K562 (cell line): ENCODE results near the gene BGLAP. TPM values are rescaled to one million over a fixed set of nuclear protein-coding genes. Genes with fewer than 3 reads are reported as not detected.

ENCODE experiments used
- ATAC-seq: fragments of 200-7000 bp; cut with Tn5 transposase; 3 replicates; pipeline ENCODE4 v1.9.1; 2020; ENCODE audit warnings: moderate library complexity
- BruUV-seq: library from RNA; stranded (reverse); fragments of 400-500 nt; replicated peaks from 2 replicates; lab custom pipeline; 2021; lab: Mats Ljungman, UMichigan
- CTCF ChIA-PET: fragments of 300-600 bp; formaldehyde crosslinking; extraction: SDS; loops from one replicate; lab custom pipeline; 2021; ENCODE audit warnings: low intra/inter-chr PET ratio; lab: Yijun Ruan, JAX
- POLR2A ChIA-PET: fragments of 300-600, 350-650 bp; sonication (Branson Sonifier 250); formaldehyde crosslinking; extraction: SDS; loops from one replicate; lab custom pipeline; 2021; ENCODE audit warnings: antibody characterized with exemption, inconsistent platforms; lab: Yijun Ruan, JAX
- DNase-seq, 4 experiments: peaks; one replicate each; pipeline versions ENCODE4 v3.0.0 to v3.0.0-alpha.2; 2011 to 2018; ENCODE audit warnings: low spot score in 3 of 4, mixed read lengths in 3 of 4; ENCODE audit errors: extremely low read depth in 1 of 4
- FAIRE-seq: peaks from 2 replicates; lab custom pipeline; 2011; peaks lifted over from hg19 to GRCh38; lab: Jason Lieb, UNC
- H2AFZ ChIP-seq: 2 replicates; pipeline ENCODE4 v1.6.0; 2011; ENCODE audit warnings: low read depth, low read length, control low read depth, inconsistent platforms
- H3K27ac ChIP-seq: fragments of 200-600 bp; 3 replicates; pipeline ENCODE4 v1.8.0; 2011; ENCODE audit warnings: low read depth, mild to moderate bottlenecking, control low read depth, inconsistent platforms, low read length, moderate library complexity, mixed read lengths; ENCODE audit errors: extremely low read depth
- H3K27me3 ChIP-seq, 2 experiments: fragments of 300-600 bp in 1 of 2; 2 replicates in 1 of 2; 3 replicates in 1 of 2; pipeline versions ENCODE4 v1.6.0 to v1.8.0; 2011; ENCODE audit warnings: inconsistent platforms in 2 of 2, low read length in 2 of 2, mild to moderate bottlenecking in 1 of 2, mixed read lengths in 1 of 2, moderate library complexity in 1 of 2; ENCODE audit not compliant: control insufficient read depth in 2 of 2, insufficient read depth in 2 of 2
- H3K36me3 ChIP-seq: fragments of 300-600 bp; 3 replicates; pipeline ENCODE4 v1.8.0; 2011; ENCODE audit warnings: mild to moderate bottlenecking, low read length, inconsistent platforms; ENCODE audit not compliant: control insufficient read depth, insufficient read depth
- H3K4me1 ChIP-seq, 2 experiments: fragments of 200-600 bp in 1 of 2; replicated peaks in 1 of 2; 2 replicates in 1 of 2; 3 replicates in 1 of 2; pipeline versions ENCODE4 v1.5.1 to v1.8.0; 2011; ENCODE audit warnings: inconsistent platforms in 2 of 2, low read length in 2 of 2, mild to moderate bottlenecking in 1 of 2, mixed read lengths in 1 of 2, moderate library complexity in 1 of 2; ENCODE audit not compliant: control insufficient read depth in 2 of 2, insufficient read depth in 2 of 2
- H3K4me2 ChIP-seq: 2 replicates; pipeline ENCODE4 v1.6.1; 2011; ENCODE audit warnings: low read length, control low read depth, inconsistent platforms, mixed read lengths; ENCODE audit not compliant: insufficient read depth
- H3K4me3 ChIP-seq: fragments of 200-600 bp; sonication (generic), shearing (Covaris generic); 2 replicates; pipeline ENCODE4 v1.5.1; 2016; ENCODE audit warnings: control low read depth, inconsistent platforms
- H3K79me2 ChIP-seq: fragments of 200-600 bp; 3 replicates; pipeline ENCODE4 v1.8.0; 2011; ENCODE audit warnings: low read length, inconsistent platforms; ENCODE audit not compliant: control insufficient read depth, insufficient read depth
- H3K9ac ChIP-seq, 2 experiments: 2 replicates each; pipeline versions ENCODE4 v1.6.0 to v1.6.1; 2011; ENCODE audit warnings: low read depth in 2 of 2, low read length in 2 of 2, control low read depth in 1 of 2, inconsistent platforms in 1 of 2, mild to moderate bottlenecking in 1 of 2, mixed read lengths in 1 of 2; ENCODE audit not compliant: insufficient read depth in 1 of 2
- H3K9me1 ChIP-seq: one replicate; pipeline ENCODE4 v1.6.0; 2011; ENCODE audit warnings: inconsistent platforms, mild to moderate bottlenecking, low read length, moderate library complexity; ENCODE audit not compliant: control insufficient read depth, insufficient read depth
- H3K9me3 ChIP-seq: replicated peaks from 2 replicates; pipeline ENCODE4 v1.5.1; 2011; ENCODE audit warnings: low read depth, low read length, inconsistent platforms; ENCODE audit not compliant: control insufficient read depth, insufficient read depth
- H4K20me1 ChIP-seq: replicated peaks from 2 replicates; pipeline ENCODE4 v1.6.1; 2011; ENCODE audit warnings: low read length, inconsistent platforms, mixed read lengths; ENCODE audit not compliant: control insufficient read depth, insufficient read depth
- STAT5A ChIP-seq: IDR thresholded peaks from 2 replicates; pipeline ENCODE4 v1.6.1; 2012; ENCODE audit warnings: low read length, inconsistent platforms, borderline replicate concordance
- ZC3H11A ChIP-seq: IDR thresholded peaks from 2 replicates; pipeline ENCODE4 v1.6.1; 2012; ENCODE audit warnings: low read depth, low read length, improper control_type of control experiment
- ZFP1 ChIP-seq: fragments of 450-650 bp; formaldehyde crosslinking; IDR thresholded peaks from 2 replicates; pipeline ENCODE4 v1.4.0; 2020; ENCODE audit warnings: mild to moderate bottlenecking, mixed read lengths
- WGBS: fragments of 100-300 bp; shearing (Covaris generic); methylation state at CpG from one replicate; pipeline ENCODE4 v1.1.6; 2016; ENCODE audit warnings: low coverage, mixed read lengths; ENCODE audit not compliant: insufficient coverage; ENCODE audit errors: missing lambda C conversion rate; 5-methylcytosine and 5-hydroxymethylcytosine counted together
- in situ Hi-C: fragments of 300-500 bp; cut with MboI; formaldehyde crosslinking; loops from 4 replicates; pipeline ENCODE4 v1.15.0; 2018; ENCODE audit warnings: inconsistent platforms, mixed read lengths
- intact Hi-C: fragments of 100-400 bp; cut with micrococcal nuclease; formaldehyde crosslinking; loops from 2 replicates; pipeline ENCODE4 v1.14.2; 2022
- polyA plus RNA-seq, 8 experiments: library from polyadenylated mRNA; depleted of rRNA in 4 of 8; stranded (reverse) in 5 of 8; unstranded in 3 of 8; fragments of >200 nt; fragmentation: Nextera tagmentation in 2 of 8; fragmentation: Illumina TruSeq in 1 of 8; extraction: Ambion mirVana in 2 of 8; extraction: Trizol in 1 of 8; gene quantifications; 2 replicates each; pipeline versions ENCODE4 v1.2.1 to v1.2.3, GENCODE V29; 2011 to 2014; ENCODE audit warnings: inconsistent platforms in 1 of 8, missing spikeins in 1 of 8
- total RNA-seq, 7 experiments: library from RNA; depleted of rRNA in 6 of 7; stranded (reverse); fragments of >200 nt in 6 of 7; fragmentation: Illumina TruSeq in 2 of 7; extraction: Trizol in 2 of 7; gene quantifications; 2 replicates each; pipeline versions ENCODE4 v1.2.1 to v1.2.3, GENCODE V29; 2011 to 2021; ENCODE audit warnings: low replicate concordance in 1 of 7
- TF ChIP-seq, protein P1 (sequence below), 2 experiments: fragments of 450-650 bp in 1 of 2; sonication (generic) in 1 of 2; formaldehyde crosslinking in 1 of 2; IDR thresholded peaks; 2 replicates each; pipeline versions ENCODE4 v1.7.1 to v1.9.0; 2016 to 2022; ENCODE audit warnings: inconsistent platforms in 1 of 2, mild to moderate bottlenecking in 1 of 2, missing genetic modification reagents in 1 of 2

Gene BGLAP
- total and polyA plus RNA-seq, 9 of the 15 experiments (the other 6 are each of a cell fraction or from before 2014, with no cell fraction given): 0.15 to 1.4 (median 0.28) TPM; not detected in 3

DNA sequence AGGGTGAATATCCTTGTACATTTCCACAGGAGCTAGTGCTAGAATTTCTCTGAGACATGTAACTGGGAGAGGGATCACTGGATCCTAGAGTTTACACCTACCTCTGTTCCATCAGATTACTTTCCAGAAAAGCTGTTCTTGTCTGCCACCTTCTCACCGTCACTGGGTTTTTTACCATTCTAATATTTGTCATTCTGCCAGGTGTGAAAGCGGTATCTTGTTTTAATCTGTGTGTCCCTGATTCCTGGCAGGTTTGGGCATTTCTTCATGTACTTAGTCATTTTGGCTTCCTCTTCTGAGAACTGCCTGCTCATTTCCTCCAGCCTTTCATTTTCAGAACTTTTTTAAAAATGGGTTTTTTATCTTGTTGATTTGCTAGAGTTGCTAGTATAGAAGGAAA is 24.1 kb upstream of the BGLAP start:
- Histone ChIP-seq H3K4me2 (no peak overlapping the region), H4K20me1 (no peaks in the 10 kb centered on the region), H3K4me3 (no peak overlapping the region), H2AFZ (no peak overlapping the region), H3K36me3 (peaks cover 40% of the 10 kb centered on the region; the same call in 2 of the 3 replicates), H3K27ac (no peak overlapping the region), H3K9me3 (no peaks in the 10 kb centered on the region; the same call in 1 of the 2 replicates), H3K27me3 (no peaks in the 10 kb centered on the region), H3K79me2 (peaks cover 31% of the 10 kb centered on the region), H3K9ac (no peak overlapping the region), H3K9me1 (no peaks in the 10 kb centered on the region), H3K4me1 (peaks cover 7 to 11% of the 10 kb centered on the region in 2 experiments; a peak in 4 of 5 replicates)
- intact Hi-C loops: no loop called here
- CTCF ChIA-PET: interaction anchor here (0.6 kb wide), 1 partner anchor 121 kb away, joined by 7 read pairs; no protein-coding TSS in a partner anchor
- in situ Hi-C loops: no loop called here
- POLR2A ChIA-PET: interaction anchor here (0.7 to 0.9 kb wide), 2 partner anchors 24 to 44 kb away, joined by 3 to 4 read pairs; partner anchors contain the start of gene SLC25A44
- BruUV-seq: no TSS peak
- TF ChIP-seq, protein P1, sequence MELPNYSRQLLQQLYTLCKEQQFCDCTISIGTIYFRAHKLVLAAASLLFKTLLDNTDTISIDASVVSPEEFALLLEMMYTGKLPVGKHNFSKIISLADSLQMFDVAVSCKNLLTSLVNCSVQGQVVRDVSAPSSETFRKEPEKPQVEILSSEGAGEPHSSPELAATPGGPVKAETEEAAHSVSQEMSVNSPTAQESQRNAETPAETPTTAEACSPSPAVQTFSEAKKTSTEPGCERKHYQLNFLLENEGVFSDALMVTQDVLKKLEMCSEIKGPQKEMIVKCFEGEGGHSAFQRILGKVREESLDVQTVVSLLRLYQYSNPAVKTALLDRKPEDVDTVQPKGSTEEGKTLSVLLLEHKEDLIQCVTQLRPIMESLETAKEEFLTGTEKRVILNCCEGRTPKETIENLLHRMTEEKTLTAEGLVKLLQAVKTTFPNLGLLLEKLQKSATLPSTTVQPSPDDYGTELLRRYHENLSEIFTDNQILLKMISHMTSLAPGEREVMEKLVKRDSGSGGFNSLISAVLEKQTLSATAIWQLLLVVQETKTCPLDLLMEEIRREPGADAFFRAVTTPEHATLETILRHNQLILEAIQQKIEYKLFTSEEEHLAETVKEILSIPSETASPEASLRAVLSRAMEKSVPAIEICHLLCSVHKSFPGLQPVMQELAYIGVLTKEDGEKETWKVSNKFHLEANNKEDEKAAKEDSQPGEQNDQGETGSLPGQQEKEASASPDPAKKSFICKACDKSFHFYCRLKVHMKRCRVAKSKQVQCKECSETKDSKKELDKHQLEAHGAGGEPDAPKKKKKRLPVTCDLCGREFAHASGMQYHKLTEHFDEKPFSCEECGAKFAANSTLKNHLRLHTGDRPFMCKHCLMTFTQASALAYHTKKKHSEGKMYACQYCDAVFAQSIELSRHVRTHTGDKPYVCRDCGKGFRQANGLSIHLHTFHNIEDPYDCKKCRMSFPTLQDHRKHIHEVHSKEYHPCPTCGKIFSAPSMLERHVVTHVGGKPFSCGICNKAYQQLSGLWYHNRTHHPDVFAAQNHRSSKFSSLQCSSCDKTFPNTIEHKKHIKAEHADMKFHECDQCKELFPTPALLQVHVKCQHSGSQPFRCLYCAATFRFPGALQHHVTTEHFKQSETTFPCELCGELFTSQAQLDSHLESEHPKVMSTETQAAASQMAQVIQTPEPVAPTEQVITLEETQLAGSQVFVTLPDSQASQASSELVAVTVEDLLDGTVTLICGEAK (IDR thresholded peaks at IDR 0.05): no peak
- TF ChIP-seq, protein P1 (CRISPR knock-in tag; IDR thresholded peaks at IDR 0.05): no peak
- TF ChIP-seq STAT5A (no peak), ZFP1 (CRISPR knock-in tag) (no peak), ZC3H11A (no peak)
- FAIRE-seq (no peak), DNase-seq (no peak), ATAC-seq (no peak)
- WGBS: 45% methylated on average over 2 of the region's 2 CpGs
